ENCODE measurements around the gene FHOD3.

Gene FHOD3

GRCh38 chr18:36825526-36825925 is 528.0 kb downstream of the FHOD3 start:
- no peak for TF ChIP-seq CREB1 (IDR thresholded peaks at IDR 0.05; ENCODE audit: low read depth)
- TF ChIP-seq EP300 (IDR thresholded peaks at IDR 0.05; ENCODE audit: borderline replicate concordance), result no peak
- TF ChIP-seq TEAD4 (IDR thresholded peaks at IDR 0.05), result no peak
- no peak for TF ChIP-seq NFIC (IDR thresholded peaks at IDR 0.05)
- no peak for TF ChIP-seq TAF1 (IDR thresholded peaks at IDR 0.05; ENCODE audit: low read depth)
- TF ChIP-seq FOXM1 (IDR thresholded peaks at IDR 0.05; ENCODE audit: borderline replicate concordance, low read depth), result no peak
- TF ChIP-seq EGR1 (IDR thresholded peaks at IDR 0.05), result no peak
- no peak for TF ChIP-seq ZBTB7A (IDR thresholded peaks at IDR 0.05; ENCODE audit: low read depth)
- TF ChIP-seq USF1 (IDR thresholded peaks at IDR 0.05), result no peak
- no peak for TF ChIP-seq RAD21 (IDR thresholded peaks at IDR 0.05; ENCODE audit: low read depth)

- TF ChIP-seq CEBPB (IDR thresholded peaks at IDR 0.05) (no peak), ZBTB7A (IDR thresholded peaks at IDR 0.05; ENCODE audit: low read depth) (no peak), FOXM1 (IDR thresholded peaks at IDR 0.05; ENCODE audit: borderline replicate concordance, low read depth) (no peak), EGR1 (IDR thresholded peaks at IDR 0.05) (no peak), YY1 (IDR thresholded peaks at IDR 0.05; ENCODE audit: low read depth) (no peak), TEAD4 (IDR thresholded peaks at IDR 0.05) (no peak), USF1 (IDR thresholded peaks at IDR 0.05) (no peak), REST (IDR thresholded peaks at IDR 0.05; ENCODE audit: low read depth) (no peak), CREB1 (IDR thresholded peaks at IDR 0.05; ENCODE audit: low read depth) (no peak), EP300 (IDR thresholded peaks at IDR 0.05; ENCODE audit: borderline replicate concordance) (no peak), MAX (IDR thresholded peaks at IDR 0.05) (no peak)
Observed at GRCh38 chr18:36826556-36826955, 529.0 kb downstream of the FHOD3 start.

GRCh38 chr18:36828157-36828629 is 530.7 kb downstream of the FHOD3 start:
- TF ChIP-seq REST (IDR thresholded peaks at IDR 0.05; ENCODE audit: low read depth) (no peak), TAF1 (IDR thresholded peaks at IDR 0.05; ENCODE audit: low read depth) (peak; percentile 48; the same call in 1 of the 2 replicates), RAD21 (IDR thresholded peaks at IDR 0.05; ENCODE audit: low read depth) (no peak), CEBPB (IDR thresholded peaks at IDR 0.05) (no peak), NFIC (IDR thresholded peaks at IDR 0.05) (no peak)

- no peak for TF ChIP-seq FOXM1 (IDR thresholded peaks at IDR 0.05; ENCODE audit: borderline replicate concordance, low read depth)
- TF ChIP-seq USF1 (IDR thresholded peaks at IDR 0.05), result no peak
- peak; percentile 92 for TF ChIP-seq YY1 (IDR thresholded peaks at IDR 0.05; ENCODE audit: low read depth)
- TF ChIP-seq CEBPB (IDR thresholded peaks at IDR 0.05), result no peak
- TF ChIP-seq EGR1 (IDR thresholded peaks at IDR 0.05), result no peak; the same call in 1 of the 2 replicates
- TF ChIP-seq ZBTB7A (IDR thresholded peaks at IDR 0.05; ENCODE audit: low read depth), result peak; percentile 68; the same call in 1 of the 2 replicates
- peak; percentile 38; the same call in 1 of the 2 replicates for TF ChIP-seq RAD21 (IDR thresholded peaks at IDR 0.05; ENCODE audit: low read depth)
- TF ChIP-seq EP300 (IDR thresholded peaks at IDR 0.05; ENCODE audit: borderline replicate concordance), result no peak
- TF ChIP-seq TAF1 (IDR thresholded peaks at IDR 0.05; ENCODE audit: low read depth), result 0 out of 2 replicates have a peak, but pooled peaks have one; percentile 28
- TF ChIP-seq NFIC (IDR thresholded peaks at IDR 0.05), result peak; percentile 23; the same call in 1 of the 2 replicates
- TF ChIP-seq TCF12 (IDR thresholded peaks at IDR 0.05; ENCODE audit: low read depth), result no peak
- peak; percentile 79 for TF ChIP-seq MAX (IDR thresholded peaks at IDR 0.05)
- no peak for TF ChIP-seq TEAD4 (IDR thresholded peaks at IDR 0.05)
Observed at GRCh38 chr18:36828630-36829361, 531.3 kb downstream of the FHOD3 start, which contains the start of the genes KIAA1328 and TPGS2. TSS of gene KIAA1328 (plus strand) at chr18:36829127. CDS start at chr18:36829139, 12 bp downstream. TSS of gene TPGS2 (minus strand) at chr18:36829002. CDS start at chr18:36828767, 235 bp downstream.

Data from Ishikawa (cell line).